KMS-11 (cell line): ENCODE results near the gene RALGAPA2.

Source experiments
- H2AFZ ChIP-seq: fragments of 200-600 bp; sonication (generic); 2 replicates; pipeline ENCODE4 v1.6.1; 2016; ENCODE audit warnings: antibody characterized with exemption, mixed run types, low read depth
- H3K27ac ChIP-seq: fragments of 200-600 bp; sonication (generic); 2 replicates; pipeline ENCODE4 v1.6.1; 2016; ENCODE audit warnings: mild to moderate bottlenecking, mixed run types
- H3K27me3 ChIP-seq: fragments of 200-600 bp; sonication (generic); 2 replicates; pipeline ENCODE4 v1.6.1; 2017; ENCODE audit warnings: mild to moderate bottlenecking, low read depth, mixed run types, moderate library complexity; ENCODE audit not compliant: insufficient read depth
- H3K36me3 ChIP-seq: fragments of 200-600 bp; sonication (generic); 2 replicates; pipeline ENCODE4 v1.6.1; 2017; ENCODE audit warnings: mild to moderate bottlenecking, mixed run types; ENCODE audit not compliant: insufficient read depth
- H3K4me1 ChIP-seq: fragments of 200-600 bp; sonication (generic); 2 replicates; pipeline ENCODE4 v1.6.1; 2016; ENCODE audit warnings: mild to moderate bottlenecking, low read depth, mixed run types; ENCODE audit not compliant: poor library complexity, severe bottlenecking
- H3K4me2 ChIP-seq: fragments of 200-600 bp; sonication (generic); 2 replicates; pipeline ENCODE4 v1.7.0; 2016; ENCODE audit warnings: mild to moderate bottlenecking, mixed run types
- H3K4me3 ChIP-seq: fragments of 200-600 bp; sonication (generic); IDR thresholded peaks from 2 replicates; pipeline ENCODE4 v1.6.1; 2017; ENCODE audit warnings: low read depth, low read length, mixed read lengths; ENCODE audit not compliant: insufficient read depth
- H3K79me2 ChIP-seq: fragments of 200-600 bp; sonication (generic); 2 replicates; pipeline ENCODE4 v1.6.1; 2016; ENCODE audit warnings: low read depth, mixed run types; ENCODE audit not compliant: insufficient read depth
- H3K9ac ChIP-seq: fragments of 200-600 bp; sonication (generic); 2 replicates; pipeline ENCODE4 v1.6.1; 2016; ENCODE audit warnings: mild to moderate bottlenecking, mixed run types
- H4K20me1 ChIP-seq: fragments of 200-600 bp; sonication (generic); 2 replicates; pipeline ENCODE4 v1.6.1; 2016; ENCODE audit warnings: mild to moderate bottlenecking, mixed run types; ENCODE audit not compliant: insufficient read depth
- TF ChIP-seq, protein P1 (sequence below): fragments of 200-600 bp; sonication (generic); conservative IDR thresholded peaks from 2 replicates; pipeline ENCODE4 v1.6.1; 2017; ENCODE audit warnings: low read depth, mild to moderate bottlenecking, antibody characterized with exemption, low read length, moderate library complexity, mixed read lengths

Gene RALGAPA2

DNA sequence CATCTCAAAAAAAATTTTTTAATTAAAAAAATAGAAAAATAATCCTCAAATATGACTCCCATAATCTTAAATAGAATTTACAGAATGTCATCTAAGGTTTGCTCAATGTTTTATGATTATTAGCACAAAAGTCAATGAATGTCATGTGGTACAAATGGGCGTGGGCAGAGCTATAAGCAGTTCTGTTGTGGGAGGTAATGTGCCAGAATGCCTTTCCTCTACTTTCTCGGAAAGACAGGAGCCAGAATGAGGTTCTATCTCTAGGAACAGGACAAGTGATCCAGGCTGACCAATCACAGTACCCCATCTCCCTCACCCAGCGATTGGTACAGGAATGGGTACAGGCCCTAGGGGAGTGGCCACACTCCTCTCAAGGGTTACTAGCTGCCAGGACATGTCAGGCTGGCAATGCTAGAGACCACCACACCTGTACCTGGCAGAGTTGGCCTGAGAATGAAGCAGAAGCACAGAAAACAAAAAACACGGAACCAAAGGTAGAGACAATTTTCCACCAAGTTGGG, 15.1 kb downstream of the RALGAPA2 start:
- Histone ChIP-seq H3K4me1 (no peaks in the 10 kb centered on the region), H3K4me3 (no peak overlapping the region), H3K27me3 (no peaks in the 10 kb centered on the region), H2AFZ (no peak overlapping the region), H3K36me3 (no peaks in the 10 kb centered on the region), H3K9ac (no peak overlapping the region), H4K20me1 (no peaks in the 10 kb centered on the region), H3K4me2 (no peak overlapping the region), H3K27ac (no peak overlapping the region), H3K79me2 (no peaks in the 10 kb centered on the region)
- TF ChIP-seq, protein P1, sequence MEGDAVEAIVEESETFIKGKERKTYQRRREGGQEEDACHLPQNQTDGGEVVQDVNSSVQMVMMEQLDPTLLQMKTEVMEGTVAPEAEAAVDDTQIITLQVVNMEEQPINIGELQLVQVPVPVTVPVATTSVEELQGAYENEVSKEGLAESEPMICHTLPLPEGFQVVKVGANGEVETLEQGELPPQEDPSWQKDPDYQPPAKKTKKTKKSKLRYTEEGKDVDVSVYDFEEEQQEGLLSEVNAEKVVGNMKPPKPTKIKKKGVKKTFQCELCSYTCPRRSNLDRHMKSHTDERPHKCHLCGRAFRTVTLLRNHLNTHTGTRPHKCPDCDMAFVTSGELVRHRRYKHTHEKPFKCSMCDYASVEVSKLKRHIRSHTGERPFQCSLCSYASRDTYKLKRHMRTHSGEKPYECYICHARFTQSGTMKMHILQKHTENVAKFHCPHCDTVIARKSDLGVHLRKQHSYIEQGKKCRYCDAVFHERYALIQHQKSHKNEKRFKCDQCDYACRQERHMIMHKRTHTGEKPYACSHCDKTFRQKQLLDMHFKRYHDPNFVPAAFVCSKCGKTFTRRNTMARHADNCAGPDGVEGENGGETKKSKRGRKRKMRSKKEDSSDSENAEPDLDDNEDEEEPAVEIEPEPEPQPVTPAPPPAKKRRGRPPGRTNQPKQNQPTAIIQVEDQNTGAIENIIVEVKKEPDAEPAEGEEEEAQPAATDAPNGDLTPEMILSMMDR: no peak

DNA sequence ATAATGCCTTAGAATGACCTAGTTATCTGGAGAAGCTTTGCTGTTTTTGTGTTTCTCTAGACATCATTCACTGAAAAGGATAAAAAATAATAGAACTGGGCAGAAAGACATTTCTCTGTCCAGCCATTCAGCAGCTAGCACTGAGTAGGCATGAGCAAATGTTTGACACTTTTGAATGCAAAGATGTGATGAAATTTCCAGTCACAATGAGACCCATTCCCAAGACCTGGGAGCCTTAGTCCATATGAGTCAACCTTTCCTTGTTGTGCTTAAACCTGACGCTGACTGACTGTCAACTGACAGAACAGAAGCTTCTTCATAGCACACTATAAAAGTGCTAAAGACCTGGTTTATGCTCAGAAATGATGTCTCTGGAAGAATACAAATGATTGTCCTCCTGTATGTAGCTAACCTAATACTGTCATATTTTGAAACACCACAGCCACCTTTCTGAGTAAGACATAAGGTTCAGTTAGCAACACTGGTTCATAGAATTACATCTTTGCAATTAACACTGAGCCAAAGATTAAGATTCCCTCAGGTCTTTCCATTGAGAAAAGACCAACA, 17.1 kb downstream of the RALGAPA2 start:
- Histone ChIP-seq H3K79me2 (no peaks in the 10 kb centered on the region), H3K27ac (no peak overlapping the region), H3K27me3 (no peaks in the 10 kb centered on the region), H3K4me2 (no peak overlapping the region), H4K20me1 (no peaks in the 10 kb centered on the region), H3K4me3 (no peak overlapping the region), H3K9ac (no peak overlapping the region), H3K4me1 (no peaks in the 10 kb centered on the region), H2AFZ (no peak overlapping the region), H3K36me3 (no peaks in the 10 kb centered on the region)
- TF ChIP-seq, protein P1: no peak

DNA sequence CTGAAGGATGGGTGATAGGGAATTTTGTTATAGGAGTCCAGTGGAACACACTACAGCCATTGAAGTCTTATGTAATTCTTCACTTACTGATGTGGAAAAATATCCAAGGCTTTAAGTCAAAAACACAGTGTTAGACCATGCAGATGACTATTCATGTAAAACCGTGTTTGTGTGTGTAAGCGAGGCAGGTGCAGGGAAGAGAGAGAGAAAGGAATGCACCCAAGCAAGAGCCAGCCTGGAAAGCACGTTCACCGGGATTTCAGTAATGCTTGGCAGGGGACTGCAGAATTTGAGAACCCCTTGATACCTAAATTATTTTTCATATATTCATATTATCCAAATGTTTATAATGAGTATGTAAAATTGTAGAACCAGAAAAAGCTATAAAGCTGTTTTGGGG, 17.9 kb downstream of the RALGAPA2 start:
- H2AFZ ChIP-seq: no peak overlapping the region
- H3K27ac ChIP-seq: no peak overlapping the region
- H4K20me1 ChIP-seq: no peaks in the 10 kb centered on the region
- no peaks in the 10 kb centered on the region for H3K27me3 ChIP-seq
- H3K4me2 ChIP-seq: no peak overlapping the region
- H3K36me3 ChIP-seq: no peaks in the 10 kb centered on the region
- TF ChIP-seq, protein P1: no peak
- no peaks in the 10 kb centered on the region for H3K4me1 ChIP-seq
- H3K9ac ChIP-seq: no peak overlapping the region
- H3K79me2 ChIP-seq: no peaks in the 10 kb centered on the region
- no peak overlapping the region for H3K4me3 ChIP-seq

DNA sequence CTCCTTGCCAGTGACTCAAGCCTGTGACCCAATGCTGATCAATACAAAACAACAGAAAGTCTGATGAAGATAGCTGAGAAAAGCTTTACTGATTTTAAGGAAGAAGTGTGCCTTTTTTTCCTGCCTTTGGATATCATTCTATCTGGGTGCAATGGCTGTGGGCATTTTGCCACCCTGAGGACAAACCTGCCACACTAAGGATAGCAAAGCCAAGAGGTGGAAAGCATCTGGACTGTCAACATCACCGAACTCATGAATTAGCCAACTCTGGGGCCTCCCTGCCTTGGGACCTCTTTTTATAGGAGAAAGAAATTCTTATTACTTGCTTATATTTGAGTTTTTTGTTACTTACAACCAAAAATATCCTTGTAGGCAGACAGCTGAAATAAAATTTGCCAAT, 19.9 kb downstream of the RALGAPA2 start:
- H2AFZ ChIP-seq: no peak overlapping the region
- H3K27me3 ChIP-seq: no peaks in the 10 kb centered on the region
- no peak overlapping the region for H3K27ac ChIP-seq
- TF ChIP-seq, protein P1: no peak
- H3K4me2 ChIP-seq: no peak overlapping the region
- H4K20me1 ChIP-seq: no peaks in the 10 kb centered on the region
- H3K9ac ChIP-seq: no peak overlapping the region
- no peaks in the 10 kb centered on the region for H3K36me3 ChIP-seq
- H3K4me3 ChIP-seq: no peak overlapping the region
- H3K79me2 ChIP-seq: no peaks in the 10 kb centered on the region
- H3K4me1 ChIP-seq: no peaks in the 10 kb centered on the region
